Measurements from ENCODE around the gene OR52K1.
"Not testable (repeated sequence)": the region's sequence is repeated elsewhere in the genome, so short reads cannot be mapped to it uniquely, and the experiment has no call there.

OR52K1 gene

GRCh38 chr11:4464216-4465159 lies 18.0 kb upstream of the OR52K1 start:
- H3K9ac ChIP-seq (ENCODE audit: low read depth, low read length), result no peak overlapping the region
- peak overlapping the region; percentile 1; the same call in 1 of the 2 replicates for H3K4me3 ChIP-seq (ENCODE audit: low read depth, low read length)
- peaks cover 18% of the 10 kb centered on the region for H3K9me3 ChIP-seq (ENCODE audit: control insufficient read depth, insufficient read depth, low read length)
- no peaks in the 10 kb centered on the region for H3K27me3 ChIP-seq (ENCODE audit: control insufficient read depth, insufficient read depth, low read length)
- H3K36me3 ChIP-seq (ENCODE audit: control insufficient read depth, insufficient read depth, low read length), result no peaks in the 10 kb centered on the region
- H3K27ac ChIP-seq (ENCODE audit: low read depth, low read length), result no peak overlapping the region
- peaks cover 19% of the 10 kb centered on the region for H3K4me1 ChIP-seq (ENCODE audit: control insufficient read depth, insufficient read depth, low read length)

GRCh38 chr11:4465407-4465806 lies 17.0 kb upstream of the OR52K1 start:
- H3K9me3 ChIP-seq (ENCODE audit: control insufficient read depth, insufficient read depth, low read length), result peaks cover 18% of the 10 kb centered on the region
- H3K9ac ChIP-seq (ENCODE audit: low read depth, low read length), result no peak overlapping the region
- no peak overlapping the region for H3K27ac ChIP-seq (ENCODE audit: low read depth, low read length)

GRCh38 chr11:4466131-4466870 lies 16.1 kb upstream of the OR52K1 start:
- H3K27me3 ChIP-seq (ENCODE audit: control insufficient read depth, insufficient read depth, low read length), result no peaks in the 10 kb centered on the region
- no peaks in the 10 kb centered on the region for H3K36me3 ChIP-seq (ENCODE audit: control insufficient read depth, insufficient read depth, low read length)
- H3K9me3 ChIP-seq (ENCODE audit: control insufficient read depth, insufficient read depth, low read length), result peaks cover 18% of the 10 kb centered on the region
- no peak overlapping the region for H3K27ac ChIP-seq (ENCODE audit: low read depth, low read length)
- peaks cover 19% of the 10 kb centered on the region for H3K4me1 ChIP-seq (ENCODE audit: control insufficient read depth, insufficient read depth, low read length)
- H3K9ac ChIP-seq (ENCODE audit: low read depth, low read length), result no peak overlapping the region
- no peak overlapping the region for H3K4me3 ChIP-seq (ENCODE audit: low read depth, low read length)

More at GRCh38 chr11:4465407-4465806, 17.0 kb upstream of the OR52K1 start:
- Histone ChIP-seq H3K4me3 (ENCODE audit: low read depth, low read length) (no peak overlapping the region), H3K36me3 (ENCODE audit: control insufficient read depth, insufficient read depth, low read length) (no peaks in the 10 kb centered on the region), H3K27me3 (ENCODE audit: control insufficient read depth, insufficient read depth, low read length) (no peaks in the 10 kb centered on the region), H3K4me1 (ENCODE audit: control insufficient read depth, insufficient read depth, low read length) (peaks cover 19% of the 10 kb centered on the region)

- Histone ChIP-seq H3K27me3 (ENCODE audit: control insufficient read depth, insufficient read depth, low read length) (no peaks in the 10 kb centered on the region), H3K9me3 (ENCODE audit: control insufficient read depth, insufficient read depth, low read length) (peaks cover 18% of the 10 kb centered on the region), H3K27ac (ENCODE audit: low read depth, low read length) (no peak overlapping the region), H3K36me3 (ENCODE audit: control insufficient read depth, insufficient read depth, low read length) (no peaks in the 10 kb centered on the region), H3K9ac (ENCODE audit: low read depth, low read length) (no peak overlapping the region), H3K4me3 (ENCODE audit: low read depth, low read length) (no peak overlapping the region), H3K4me1 (ENCODE audit: control insufficient read depth, insufficient read depth, low read length) (peaks cover 19% of the 10 kb centered on the region)
These were observed 15.5 kb upstream of the OR52K1 start for GRCh38 chr11:4466871-4467442.

- Histone ChIP-seq H3K27ac (ENCODE audit: low read depth, low read length) (no peak overlapping the region), H3K4me1 (ENCODE audit: control insufficient read depth, insufficient read depth, low read length) (peaks cover 19% of the 10 kb centered on the region), H3K4me3 (ENCODE audit: low read depth, low read length) (no peak overlapping the region), H3K9ac (ENCODE audit: low read depth, low read length) (no peak overlapping the region), H3K27me3 (ENCODE audit: control insufficient read depth, insufficient read depth, low read length) (no peaks in the 10 kb centered on the region), H3K36me3 (ENCODE audit: control insufficient read depth, insufficient read depth, low read length) (no peaks in the 10 kb centered on the region), H3K9me3 (ENCODE audit: control insufficient read depth, insufficient read depth, low read length) (peaks cover 18% of the 10 kb centered on the region)
These were observed 14.4 kb upstream of the OR52K1 start for GRCh38 chr11:4467811-4468606.

- Histone ChIP-seq H3K9me3 (ENCODE audit: control insufficient read depth, insufficient read depth, low read length) (no peaks in the 10 kb centered on the region), H3K4me1 (ENCODE audit: control insufficient read depth, insufficient read depth, low read length) (no peaks in the 10 kb centered on the region; the same call in 1 of the 2 replicates), H3K9ac (ENCODE audit: low read depth, low read length) (no peak overlapping the region), H3K36me3 (ENCODE audit: control insufficient read depth, insufficient read depth, low read length) (no peaks in the 10 kb centered on the region), H3K4me3 (ENCODE audit: low read depth, low read length) (no peak overlapping the region), H3K27me3 (ENCODE audit: control insufficient read depth, insufficient read depth, low read length) (no peaks in the 10 kb centered on the region), H3K27ac (ENCODE audit: low read depth, low read length) (no peak overlapping the region)
These were observed 2.8 kb upstream of the OR52K1 start for GRCh38 chr11:4479644-4480043.

GRCh38 chr11:4480577-4481239 lies 1.7 kb upstream of the OR52K1 start:
- Histone ChIP-seq H3K36me3 (ENCODE audit: control insufficient read depth, insufficient read depth, low read length) (no peaks in the 10 kb centered on the region), H3K27ac (ENCODE audit: low read depth, low read length) (no peak overlapping the region), H3K4me3 (ENCODE audit: low read depth, low read length) (no peak overlapping the region), H3K9ac (ENCODE audit: low read depth, low read length) (no peak overlapping the region), H3K9me3 (ENCODE audit: control insufficient read depth, insufficient read depth, low read length) (no peaks in the 10 kb centered on the region), H3K4me1 (ENCODE audit: control insufficient read depth, insufficient read depth, low read length) (no peaks in the 10 kb centered on the region; the same call in 1 of the 2 replicates), H3K27me3 (ENCODE audit: control insufficient read depth, insufficient read depth, low read length) (no peaks in the 10 kb centered on the region)

- no peaks in the 10 kb centered on the region for H3K9me3 ChIP-seq (ENCODE audit: control insufficient read depth, insufficient read depth, low read length)
- H3K9ac ChIP-seq (ENCODE audit: low read depth, low read length), result no peak overlapping the region
- H3K27ac ChIP-seq (ENCODE audit: low read depth, low read length), result no peak overlapping the region
- H3K4me1 ChIP-seq (ENCODE audit: control insufficient read depth, insufficient read depth, low read length), result no peaks in the 10 kb centered on the region; the same call in 1 of the 2 replicates
- H3K27me3 ChIP-seq (ENCODE audit: control insufficient read depth, insufficient read depth, low read length), result no peaks in the 10 kb centered on the region
- no peaks in the 10 kb centered on the region for H3K36me3 ChIP-seq (ENCODE audit: control insufficient read depth, insufficient read depth, low read length)
- H3K4me3 ChIP-seq (ENCODE audit: low read depth, low read length), result no peak overlapping the region
These were observed 1.2 kb upstream of the OR52K1 start for GRCh38 chr11:4481240-4481582.

- H3K9ac ChIP-seq (ENCODE audit: low read depth, low read length), result no peak overlapping the region
- H3K4me3 ChIP-seq (ENCODE audit: low read depth, low read length), result no peak overlapping the region
- H3K4me1 ChIP-seq (ENCODE audit: control insufficient read depth, insufficient read depth, low read length), result no peaks in the 10 kb centered on the region; the same call in 1 of the 2 replicates
- H3K36me3 ChIP-seq (ENCODE audit: control insufficient read depth, insufficient read depth, low read length), result no peaks in the 10 kb centered on the region
- H3K27me3 ChIP-seq (ENCODE audit: control insufficient read depth, insufficient read depth, low read length), result no peaks in the 10 kb centered on the region
- no peak overlapping the region for H3K27ac ChIP-seq (ENCODE audit: low read depth, low read length)
- H3K9me3 ChIP-seq (ENCODE audit: control insufficient read depth, insufficient read depth, low read length), result no peaks in the 10 kb centered on the region
These were observed 1.9 kb downstream of the OR52K1 start for GRCh38 chr11:4484310-4484709.

- H3K27me3 ChIP-seq (ENCODE audit: control insufficient read depth, insufficient read depth, low read length); H3K9ac ChIP-seq (ENCODE audit: low read depth, low read length); H3K4me3 ChIP-seq (ENCODE audit: low read depth, low read length); H3K27ac ChIP-seq (ENCODE audit: low read depth, low read length); H3K9me3 ChIP-seq (ENCODE audit: control insufficient read depth, insufficient read depth, low read length); H3K36me3 ChIP-seq (ENCODE audit: control insufficient read depth, insufficient read depth, low read length); H3K4me1 ChIP-seq (ENCODE audit: control insufficient read depth, insufficient read depth, low read length): not testable (repeated sequence)
These were observed 9.0 kb downstream of the OR52K1 start for GRCh38 chr11:4491405-4491804.

Measured in HUES48 (cell line).